ENCODE data around the gene TDRD7.

TDRD7 gene

GRCh38 chr9:97385626-97386264 lies 26.2 kb upstream of the TDRD7 start:
- no peak overlapping the region for H3K4me3 ChIP-seq (ENCODE audit: low read length)
- no peak for DNase-seq (ENCODE audit: low read depth, low spot score)

- no peak overlapping the region for H3K4me3 ChIP-seq (ENCODE audit: low read length)
- no peak for DNase-seq (ENCODE audit: low read depth, low spot score)
Measured at GRCh38 chr9:97386265-97386633, 25.6 kb upstream of the TDRD7 start.

GRCh38 chr9:97386733-97387503 lies 25.0 kb upstream of the TDRD7 start:
- H3K4me3 ChIP-seq (ENCODE audit: low read length): 0 out of 2 replicates have a peak overlapping the region, but pooled peaks have one; percentile 9

GRCh38 chr9:97387504-97387886 lies 24.4 kb upstream of the TDRD7 start:
- DNase-seq (ENCODE audit: low read depth, low spot score): no peak
- H3K4me3 ChIP-seq (ENCODE audit: low read length): no peak overlapping the region

More at GRCh38 chr9:97386733-97387503, 25.0 kb upstream of the TDRD7 start:
- peak; percentile 30 for DNase-seq (ENCODE audit: low read depth, low spot score)

- no peak for DNase-seq (ENCODE audit: low read depth, low spot score)
- no peak overlapping the region for H3K4me3 ChIP-seq (ENCODE audit: low read length)
Measured at GRCh38 chr9:97387936-97388684, 23.8 kb upstream of the TDRD7 start.

- no peak overlapping the region for H3K4me3 ChIP-seq (ENCODE audit: low read length)
- no peak for DNase-seq (ENCODE audit: low read depth, low spot score)
Measured at GRCh38 chr9:97388721-97389238, 23.1 kb upstream of the TDRD7 start.

- no peak for DNase-seq (ENCODE audit: low read depth, low spot score)
Measured at GRCh38 chr9:97389249-97389648, 22.6 kb upstream of the TDRD7 start.

GRCh38 chr9:97390791-97391406 lies 21.0 kb upstream of the TDRD7 start:
- DNase-seq (ENCODE audit: low read depth, low spot score): no peak
- H3K4me3 ChIP-seq (ENCODE audit: low read length): no peak overlapping the region

More at GRCh38 chr9:97389249-97389648, 22.6 kb upstream of the TDRD7 start:
- H3K4me3 ChIP-seq (ENCODE audit: low read length): no peak overlapping the region

- H3K4me3 ChIP-seq (ENCODE audit: low read length): no peak overlapping the region
Measured at GRCh38 chr9:97394881-97395280, 17.0 kb upstream of the TDRD7 start.

GRCh38 chr9:97395745-97396144 lies 16.2 kb upstream of the TDRD7 start:
- DNase-seq (ENCODE audit: low read depth, low spot score): no peak
- no peak overlapping the region for H3K4me3 ChIP-seq (ENCODE audit: low read length)

More at GRCh38 chr9:97394881-97395280, 17.0 kb upstream of the TDRD7 start:
- no peak for DNase-seq (ENCODE audit: low read depth, low spot score)

GRCh38 chr9:97396256-97396655 lies 15.6 kb upstream of the TDRD7 start:
- no peak for DNase-seq (ENCODE audit: low read depth, low spot score)
- no peak overlapping the region for H3K4me3 ChIP-seq (ENCODE audit: low read length)

- no peak overlapping the region for H3K4me3 ChIP-seq (ENCODE audit: low read length)
- DNase-seq (ENCODE audit: low read depth, low spot score): no peak
Measured at GRCh38 chr9:97397220-97397619, 14.7 kb upstream of the TDRD7 start.

GRCh38 chr9:97398999-97399758 lies 12.7 kb upstream of the TDRD7 start:
- peak; percentile 54 for DNase-seq (ENCODE audit: low read depth, low spot score)
- H3K4me3 ChIP-seq (ENCODE audit: low read length): no peak overlapping the region

GRCh38 chr9:97403746-97404316 lies 8.1 kb upstream of the TDRD7 start:
- H3K4me3 ChIP-seq (ENCODE audit: low read length): no peak overlapping the region
- DNase-seq (ENCODE audit: low read depth, low spot score): no peak

GRCh38 chr9:97405551-97405950 lies 6.3 kb upstream of the TDRD7 start:
- no peak for DNase-seq (ENCODE audit: low read depth, low spot score)
- H3K4me3 ChIP-seq (ENCODE audit: low read length): no peak overlapping the region

GRCh38 chr9:97406620-97407177 lies 5.2 kb upstream of the TDRD7 start:
- H3K4me3 ChIP-seq (ENCODE audit: low read length): no peak overlapping the region
- no peak for DNase-seq (ENCODE audit: low read depth, low spot score)

- DNase-seq (ENCODE audit: low read depth, low spot score): no peak
- no peak overlapping the region for H3K4me3 ChIP-seq (ENCODE audit: low read length)
Measured at GRCh38 chr9:97408562-97408961, 3.3 kb upstream of the TDRD7 start.

- H3K4me3 ChIP-seq (ENCODE audit: low read length): peak overlapping the region; percentile 57
- DNase-seq (ENCODE audit: low read depth, low spot score): no peak
Measured at GRCh38 chr9:97411440-97411788, 482 bp upstream of the TDRD7 start.

Measured in Jurkat, Clone E6-1 (cell line).